Type B pancreatic cell (in vitro differentiated cells): ENCODE data around the gene SIK3. TPM values are rescaled to one million over a fixed set of nuclear protein-coding genes. Genes with fewer than 3 reads are reported as not detected.
A peak's percentile ranks its signal among the peaks of the same experiment; 100 is the strongest.

Experiments used
- DNase-seq: peaks from one replicate; pipeline ENCODE4 v3.0.0; 2021; ENCODE audit warnings: mixed read lengths; ENCODE audit not compliant: unreplicated experiment; ENCODE audit errors: extremely low spot score
- H3K27ac Mint-ChIP-seq: 2 replicates; pipeline ENCODE4 v1.8.0; 2021; ENCODE audit warnings: mild to moderate bottlenecking, mixed read lengths
- H3K27me3 Mint-ChIP-seq: 2 replicates; pipeline ENCODE4 v1.8.0; 2021; ENCODE audit warnings: mixed read lengths
- H3K36me3 Mint-ChIP-seq: 2 replicates; pipeline ENCODE4 v1.8.0; 2021; ENCODE audit warnings: mixed read lengths
- H3K4me1 Mint-ChIP-seq: one replicate; pipeline ENCODE4 v1.8.0; 2021; ENCODE audit warnings: mixed read lengths; ENCODE audit not compliant: unreplicated experiment
- H3K4me3 Mint-ChIP-seq: 2 replicates; pipeline ENCODE4 v1.8.0; 2021; ENCODE audit warnings: mild to moderate bottlenecking, mixed read lengths
- H3K9me3 Mint-ChIP-seq: 2 replicates; pipeline ENCODE4 v1.8.0; 2021; ENCODE audit warnings: mixed read lengths
- total RNA-seq: library from RNA; stranded (reverse); gene quantifications from 2 replicates; pipeline ENCODE4 v1.2.1, GENCODE V29; 2021; ENCODE audit warnings: low replicate concordance
- TF ChIP-seq, protein P1 (sequence below): fragments of 200-600 bp; sonication (generic); conservative IDR thresholded peaks from 2 replicates; pipeline ENCODE4 v1.5.0; 2021; ENCODE audit warnings: antibody characterized with exemption, mild to moderate bottlenecking

SIK3 gene
- total RNA-seq, 1 donor from 2014 or later = 39.9 TPM

DNA sequence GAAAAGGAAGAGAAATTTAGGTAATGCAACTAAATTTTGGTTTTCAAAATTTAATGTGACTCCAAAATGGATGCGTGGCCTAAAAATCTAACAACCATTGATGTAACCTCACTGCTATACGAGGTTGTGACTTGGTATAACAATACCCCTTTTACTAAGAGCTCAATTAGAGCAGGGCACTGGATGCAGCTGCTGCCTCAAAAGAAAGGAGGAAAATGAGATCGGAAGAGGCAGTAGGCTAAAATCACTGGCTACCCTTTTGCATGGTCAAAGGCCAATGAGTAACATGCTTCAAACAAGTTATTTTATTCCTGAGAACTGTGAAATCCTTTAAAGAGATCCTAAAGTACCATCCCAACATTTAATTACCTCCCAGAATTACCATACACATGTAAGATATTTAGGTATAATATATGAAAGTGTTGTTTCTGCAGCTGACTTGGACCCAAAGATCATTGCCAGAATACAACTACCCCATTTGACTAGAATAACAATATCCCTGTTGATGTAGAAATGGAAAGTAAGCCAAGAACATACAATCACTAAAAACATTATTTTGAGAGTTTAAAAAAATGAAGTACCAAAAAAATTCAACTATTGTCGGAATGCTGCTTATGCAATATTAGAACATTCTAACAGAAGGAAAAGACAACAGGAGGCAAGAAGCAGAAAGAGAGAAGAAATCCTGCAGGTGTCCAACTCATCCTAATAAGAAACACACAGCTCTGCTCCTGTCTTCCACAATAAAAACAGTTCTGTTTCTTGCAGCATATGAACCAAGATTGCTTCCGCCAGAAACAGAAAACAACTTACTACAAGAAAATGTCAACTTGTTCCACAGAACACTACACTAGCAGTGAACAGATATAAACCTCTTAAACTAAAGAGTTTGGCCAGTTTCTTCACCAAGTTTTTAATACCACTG, 15.0 kb downstream of the SIK3 start:
- no peak for DNase-seq
- Mint-ChIP-seq H3K4me1 (peaks cover 32% of the 10 kb centered on the region), H3K4me3 (no peak overlapping the region), H3K27ac (no peak overlapping the region), H3K36me3 (peaks cover 7% of the 10 kb centered on the region), H3K27me3 (no peaks in the 10 kb centered on the region), H3K9me3 (no peaks in the 10 kb centered on the region)
- TF ChIP-seq, protein P1, sequence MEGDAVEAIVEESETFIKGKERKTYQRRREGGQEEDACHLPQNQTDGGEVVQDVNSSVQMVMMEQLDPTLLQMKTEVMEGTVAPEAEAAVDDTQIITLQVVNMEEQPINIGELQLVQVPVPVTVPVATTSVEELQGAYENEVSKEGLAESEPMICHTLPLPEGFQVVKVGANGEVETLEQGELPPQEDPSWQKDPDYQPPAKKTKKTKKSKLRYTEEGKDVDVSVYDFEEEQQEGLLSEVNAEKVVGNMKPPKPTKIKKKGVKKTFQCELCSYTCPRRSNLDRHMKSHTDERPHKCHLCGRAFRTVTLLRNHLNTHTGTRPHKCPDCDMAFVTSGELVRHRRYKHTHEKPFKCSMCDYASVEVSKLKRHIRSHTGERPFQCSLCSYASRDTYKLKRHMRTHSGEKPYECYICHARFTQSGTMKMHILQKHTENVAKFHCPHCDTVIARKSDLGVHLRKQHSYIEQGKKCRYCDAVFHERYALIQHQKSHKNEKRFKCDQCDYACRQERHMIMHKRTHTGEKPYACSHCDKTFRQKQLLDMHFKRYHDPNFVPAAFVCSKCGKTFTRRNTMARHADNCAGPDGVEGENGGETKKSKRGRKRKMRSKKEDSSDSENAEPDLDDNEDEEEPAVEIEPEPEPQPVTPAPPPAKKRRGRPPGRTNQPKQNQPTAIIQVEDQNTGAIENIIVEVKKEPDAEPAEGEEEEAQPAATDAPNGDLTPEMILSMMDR = no peak

DNA sequence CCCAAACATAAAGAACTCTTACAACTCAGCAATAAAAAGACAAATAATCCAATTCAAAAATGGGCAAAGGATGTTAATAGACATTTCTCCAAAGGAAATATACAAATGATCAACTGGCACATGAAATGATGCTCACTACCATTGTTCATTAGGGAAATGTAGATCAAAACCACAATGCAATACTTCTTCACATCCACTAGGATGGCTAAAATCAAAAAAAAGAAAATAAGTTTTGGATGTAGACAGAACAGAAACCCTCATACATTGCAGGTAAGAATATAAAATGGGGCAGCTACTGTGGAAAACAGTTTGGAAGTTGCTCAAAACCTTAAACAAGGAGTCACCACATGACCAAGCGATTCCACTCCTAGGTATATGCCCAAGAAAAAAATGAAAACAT, 16.3 kb downstream of the SIK3 start:
- peaks cover 3% of the 10 kb centered on the region for H3K36me3 Mint-ChIP-seq
- H3K27me3 Mint-ChIP-seq = no peaks in the 10 kb centered on the region

DNA sequence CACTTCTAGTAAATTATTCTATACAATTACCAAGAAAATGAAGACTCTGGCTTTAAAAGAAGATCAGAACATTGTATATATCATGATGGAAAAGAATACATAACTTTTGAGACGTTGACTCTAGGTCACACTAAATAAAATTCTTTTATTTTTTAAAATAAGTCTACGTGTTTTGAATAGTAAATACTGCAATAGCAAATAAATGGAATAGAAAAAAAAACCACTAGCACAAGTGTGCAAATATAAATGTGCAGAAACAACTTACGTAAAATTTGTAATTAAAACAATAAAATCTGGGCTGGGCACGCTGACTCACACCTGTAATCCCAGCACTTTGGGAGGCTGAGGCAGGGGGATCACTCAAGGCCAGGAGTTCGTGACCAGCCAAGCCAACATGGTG, 17.9 kb downstream of the SIK3 start:
- TF ChIP-seq, protein P1 = no peak
- H3K4me1 Mint-ChIP-seq = peaks cover 32% of the 10 kb centered on the region
- no peaks in the 10 kb centered on the region for H3K27me3 Mint-ChIP-seq
- no peak for DNase-seq
- no peak overlapping the region for H3K4me3 Mint-ChIP-seq
- H3K27ac Mint-ChIP-seq = no peak overlapping the region
- H3K9me3 Mint-ChIP-seq = no peaks in the 10 kb centered on the region
- peaks cover 3% of the 10 kb centered on the region for H3K36me3 Mint-ChIP-seq

More for the DNA sequence above, 16.3 kb downstream of the SIK3 start:
- DNase-seq = no peak
- no peak overlapping the region for H3K27ac Mint-ChIP-seq
- H3K4me1 Mint-ChIP-seq = peaks cover 37% of the 10 kb centered on the region
- TF ChIP-seq, protein P1 = peak; percentile 64
- H3K4me3 Mint-ChIP-seq = no peak overlapping the region
- no peaks in the 10 kb centered on the region for H3K9me3 Mint-ChIP-seq

DNA sequence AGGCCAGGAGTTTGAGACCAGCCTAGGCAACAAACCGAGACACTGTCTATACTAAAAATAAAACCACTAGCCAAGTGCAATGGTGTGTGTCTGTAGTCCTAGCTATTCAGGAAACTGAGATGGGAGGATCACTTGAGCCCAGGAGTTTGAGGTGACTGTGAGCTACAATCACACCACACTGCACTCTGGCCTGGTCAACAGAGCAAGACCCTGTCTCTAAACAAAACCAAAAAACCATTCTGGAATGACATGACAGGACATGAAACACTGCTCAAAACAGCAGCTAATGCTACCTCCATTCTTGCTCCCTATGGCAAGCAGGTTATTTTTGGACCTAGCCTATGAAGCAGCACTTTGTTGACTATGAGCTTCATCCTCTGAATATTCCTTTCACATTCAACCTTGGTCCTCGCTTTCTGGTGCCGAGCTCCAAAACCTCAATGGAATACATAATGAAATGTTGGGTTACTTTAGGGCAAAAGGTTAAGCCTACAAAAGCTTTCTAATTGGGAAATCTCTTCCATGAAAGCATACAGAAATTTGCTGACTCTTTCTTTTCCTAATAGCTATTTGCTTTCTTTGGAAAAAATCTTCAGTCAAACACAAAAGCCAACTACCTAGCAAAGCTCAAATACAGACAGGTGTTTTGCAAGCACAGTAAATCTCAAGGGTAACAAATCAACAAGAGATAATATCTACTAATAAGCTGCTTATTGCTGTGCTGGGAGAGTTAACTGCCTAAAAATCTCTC, 21.1 kb downstream of the SIK3 start:
- Mint-ChIP-seq H3K36me3 (peaks cover 3% of the 10 kb centered on the region), H3K27me3 (no peaks in the 10 kb centered on the region), H3K4me1 (peaks cover 25% of the 10 kb centered on the region), H3K9me3 (no peaks in the 10 kb centered on the region), H3K27ac (no peak overlapping the region), H3K4me3 (peak overlapping the region; percentile 34)
- TF ChIP-seq, protein P1 = no peak
- no peak for DNase-seq

DNA sequence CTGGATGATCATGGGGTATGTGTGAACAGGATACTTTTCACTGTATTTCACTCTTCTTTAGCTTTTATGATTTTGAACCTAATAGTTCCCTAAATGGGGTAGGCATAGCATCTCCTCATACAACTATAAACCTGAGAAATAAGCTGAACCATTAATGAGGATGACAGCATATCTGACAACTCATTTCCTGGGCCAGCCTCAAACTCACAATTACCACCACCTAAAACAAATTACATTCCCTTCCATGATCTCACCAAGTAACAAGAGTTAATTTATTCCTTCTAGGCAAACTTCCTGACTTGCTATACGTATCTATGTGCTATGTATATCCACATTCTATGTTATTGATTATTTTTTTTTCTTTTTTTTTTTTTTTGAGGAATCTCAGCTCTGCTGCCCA, 23.0 kb downstream of the SIK3 start:
- TF ChIP-seq, protein P1 = no peak
- H3K9me3 Mint-ChIP-seq = no peaks in the 10 kb centered on the region
- no peak for DNase-seq
- H3K4me3 Mint-ChIP-seq = no peak overlapping the region
- H3K36me3 Mint-ChIP-seq = peaks cover 3% of the 10 kb centered on the region
- no peaks in the 10 kb centered on the region for H3K27me3 Mint-ChIP-seq
- H3K27ac Mint-ChIP-seq = no peak overlapping the region
- peaks cover 29% of the 10 kb centered on the region for H3K4me1 Mint-ChIP-seq
